GM10248 (cell line): ENCODE measurements around the gene TNFSF15.

Experiments used
- CTCF ChIA-PET: fragments of 300-600 bp; sonication (Branson Sonifier 250); formaldehyde crosslinking; extraction: SDS; loops from one replicate; lab custom pipeline; 2021; ENCODE audit warnings: antibody characterized with exemption; lab: Yijun Ruan, JAX
- POLR2A ChIA-PET: fragments of 350-650 bp; sonication (Branson Sonifier 250); formaldehyde crosslinking; extraction: SDS; loops from one replicate; lab custom pipeline; 2020; ENCODE audit warnings: antibody characterized with exemption; lab: Yijun Ruan, JAX
- DNase-seq: peaks from one replicate; pipeline ENCODE4 v3.0.0; 2012; ENCODE audit errors: extremely low spot score
- TF ChIP-seq, protein P1 (sequence below): IDR thresholded peaks from 2 replicates; pipeline ENCODE4 v1.5.1; 2012; ENCODE audit warnings: mild to moderate bottlenecking, low read depth; ENCODE audit errors: extremely low read depth, missing control alignments, control extremely low read depth

TNFSF15 gene

DNA sequence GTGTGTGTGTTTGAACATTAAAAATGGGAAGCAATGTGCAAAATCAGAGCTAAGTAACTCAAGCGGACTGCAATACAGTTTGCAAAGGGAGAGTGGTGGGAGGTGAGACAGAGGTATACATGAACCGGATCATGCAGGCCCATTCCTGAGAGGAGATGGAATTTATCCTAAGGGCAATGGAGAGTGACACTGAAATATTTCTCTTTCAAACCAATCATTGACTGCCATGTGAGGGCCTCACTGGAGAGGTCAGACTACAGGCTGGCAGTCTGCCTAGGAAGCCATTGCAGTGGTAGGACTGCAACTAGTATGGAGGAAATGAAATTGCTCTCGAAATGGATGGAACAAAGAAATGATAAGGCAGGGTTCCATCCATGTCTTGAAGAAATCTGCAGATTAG lies 34.8 kb downstream of the TNFSF15 start:
- TF ChIP-seq, protein P1, sequence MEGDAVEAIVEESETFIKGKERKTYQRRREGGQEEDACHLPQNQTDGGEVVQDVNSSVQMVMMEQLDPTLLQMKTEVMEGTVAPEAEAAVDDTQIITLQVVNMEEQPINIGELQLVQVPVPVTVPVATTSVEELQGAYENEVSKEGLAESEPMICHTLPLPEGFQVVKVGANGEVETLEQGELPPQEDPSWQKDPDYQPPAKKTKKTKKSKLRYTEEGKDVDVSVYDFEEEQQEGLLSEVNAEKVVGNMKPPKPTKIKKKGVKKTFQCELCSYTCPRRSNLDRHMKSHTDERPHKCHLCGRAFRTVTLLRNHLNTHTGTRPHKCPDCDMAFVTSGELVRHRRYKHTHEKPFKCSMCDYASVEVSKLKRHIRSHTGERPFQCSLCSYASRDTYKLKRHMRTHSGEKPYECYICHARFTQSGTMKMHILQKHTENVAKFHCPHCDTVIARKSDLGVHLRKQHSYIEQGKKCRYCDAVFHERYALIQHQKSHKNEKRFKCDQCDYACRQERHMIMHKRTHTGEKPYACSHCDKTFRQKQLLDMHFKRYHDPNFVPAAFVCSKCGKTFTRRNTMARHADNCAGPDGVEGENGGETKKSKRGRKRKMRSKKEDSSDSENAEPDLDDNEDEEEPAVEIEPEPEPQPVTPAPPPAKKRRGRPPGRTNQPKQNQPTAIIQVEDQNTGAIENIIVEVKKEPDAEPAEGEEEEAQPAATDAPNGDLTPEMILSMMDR = no peak
- CTCF ChIA-PET = interaction anchor here (1.6 kb wide), 1 partner anchor 90 kb away, joined by 6 read pairs; no protein-coding TSS in a partner anchor
- POLR2A ChIA-PET = no interaction called here
- no peak for DNase-seq

DNA sequence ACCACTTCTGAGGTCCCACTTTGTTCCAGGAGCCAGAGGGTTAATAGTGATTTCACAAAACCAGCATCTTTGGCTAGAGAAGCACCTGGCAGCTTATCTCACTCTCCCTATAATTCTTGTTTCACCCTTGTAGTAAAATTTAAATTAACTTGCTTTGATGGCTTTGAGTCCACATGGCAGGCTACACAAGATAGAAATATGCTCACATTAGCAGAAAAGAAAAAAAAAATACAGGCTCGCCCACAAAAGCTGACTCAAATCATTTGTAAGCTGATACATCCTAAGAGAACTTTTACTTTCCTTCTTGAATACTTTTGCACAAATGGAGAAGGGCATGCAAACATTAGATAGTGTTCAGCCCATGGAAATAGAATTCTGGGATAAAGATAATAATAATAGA lies 36.2 kb downstream of the TNFSF15 start:
- ChIA-PET POLR2A (no interaction called here), CTCF (interaction anchor here (0.6 to 1.6 kb wide), 2 partner anchors 53 to 89 kb away, joined by 3 to 6 read pairs; no protein-coding TSS in a partner anchor)
- no peak for DNase-seq
- TF ChIP-seq, protein P1 = no peak

DNA sequence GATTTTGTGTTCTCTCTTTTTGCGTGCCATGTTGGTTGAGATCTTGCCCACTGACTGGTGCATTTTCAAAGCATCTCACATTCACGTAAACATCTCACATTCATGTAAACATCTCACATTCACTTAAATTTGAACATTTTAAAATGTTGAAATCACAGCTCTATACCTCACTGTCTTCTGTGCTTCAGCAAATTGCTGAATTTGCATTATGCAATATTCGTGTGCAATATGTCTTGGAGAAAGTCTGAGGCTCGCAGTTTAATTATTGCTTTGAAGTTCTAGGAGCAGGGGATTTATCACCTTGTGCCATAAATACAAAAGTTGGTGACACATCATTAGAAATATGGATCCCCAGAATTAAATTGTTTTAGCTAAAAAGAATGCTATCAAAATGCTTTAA lies 42.6 kb downstream of the TNFSF15 start:
- TF ChIP-seq, protein P1 = no peak
- no peak for DNase-seq
- ChIA-PET POLR2A (no interaction called here), CTCF (interaction anchor here (1.6 kb wide), 1 partner anchor 82 kb away, joined by 3 read pairs; no protein-coding TSS in a partner anchor)

DNA sequence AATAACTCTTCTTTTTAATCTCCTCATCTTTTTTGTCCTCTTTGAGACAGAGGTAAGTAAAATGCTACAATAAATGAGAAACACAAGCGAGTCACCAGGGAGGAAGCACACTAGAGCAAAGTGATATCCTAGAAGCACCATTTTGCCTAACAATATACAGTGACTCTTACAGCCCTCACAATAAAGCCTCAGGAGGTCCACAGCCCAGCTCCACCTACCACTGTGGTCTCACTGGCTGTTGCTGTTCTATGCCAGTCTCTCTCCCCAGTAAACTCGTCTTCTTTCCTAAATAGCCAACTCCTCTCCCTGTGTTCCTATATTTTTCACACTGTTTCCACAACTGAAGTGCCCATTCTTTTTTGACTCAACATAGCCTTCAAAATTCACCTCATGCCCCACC lies 44.3 kb downstream of the TNFSF15 start:
- no peak for DNase-seq
- ChIA-PET POLR2A (no interaction called here), CTCF (interaction anchor here (1.6 kb wide), 1 partner anchor 81 kb away, joined by 3 read pairs; no protein-coding TSS in a partner anchor)
- TF ChIP-seq, protein P1 = no peak

DNA sequence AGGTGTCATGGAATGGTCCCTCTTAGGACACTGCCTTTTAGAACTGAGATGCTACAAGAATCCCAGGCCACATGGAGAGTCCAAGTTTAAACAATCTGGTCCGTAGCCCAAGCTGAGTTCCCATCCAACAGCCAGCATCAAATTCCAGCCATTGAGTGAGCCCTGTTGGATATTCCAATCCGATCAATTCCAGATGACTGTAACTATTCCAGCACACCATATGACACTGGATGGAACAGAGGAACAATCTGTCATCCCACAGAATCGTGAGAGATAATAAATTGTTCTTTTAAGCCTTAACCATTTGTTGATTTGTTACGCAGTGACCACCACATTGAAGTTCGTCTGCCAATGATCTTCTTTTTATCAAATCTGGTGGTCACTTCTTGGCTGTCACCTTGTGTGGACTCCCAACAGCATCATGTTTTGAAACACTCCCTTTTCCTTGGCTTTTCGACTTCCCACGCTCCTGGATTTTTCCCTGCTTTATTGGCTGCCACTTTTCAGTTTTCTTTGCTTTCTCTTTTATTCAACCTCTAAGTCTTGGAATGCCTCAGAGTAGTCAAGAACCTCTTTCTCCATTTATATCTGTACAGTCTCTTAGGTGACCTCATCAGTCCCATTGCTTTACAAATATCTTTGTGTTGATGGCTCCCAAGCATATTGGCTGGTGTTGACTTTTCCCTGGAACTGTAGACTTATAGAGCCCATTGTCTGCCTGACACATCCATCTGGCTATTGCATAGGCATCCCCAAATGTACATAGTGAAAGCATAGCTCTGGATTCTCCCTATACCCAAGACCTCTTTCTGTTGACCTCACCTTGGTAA lies 46.1 kb downstream of the TNFSF15 start:
- TF ChIP-seq, protein P1 = no peak
- DNase-seq = no peak
- ChIA-PET POLR2A (no interaction called here), CTCF (interaction anchor here (1.1 to 1.4 kb wide), 2 partner anchors 13 to 79 kb away, joined by 3 read pairs; no protein-coding TSS in a partner anchor)

DNA sequence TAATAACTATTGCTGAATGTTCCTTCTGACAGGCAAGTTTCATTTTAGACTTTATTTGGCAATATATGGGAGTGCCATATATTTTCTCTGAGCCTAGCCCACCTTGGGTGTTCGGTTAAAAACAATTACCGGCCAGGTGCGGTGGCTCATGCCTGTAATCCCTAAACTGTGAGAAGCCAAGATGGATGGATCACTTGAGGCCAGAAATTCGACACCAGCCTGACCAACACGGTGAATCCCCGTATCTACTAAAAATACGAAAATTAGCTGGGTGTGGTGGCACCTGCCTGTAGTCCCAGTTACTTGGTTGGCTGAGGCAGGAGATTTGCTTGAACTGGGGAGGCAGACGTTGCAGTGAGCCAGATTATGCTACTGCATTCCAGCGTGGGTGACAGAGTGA lies 47.9 kb downstream of the TNFSF15 start:
- POLR2A ChIA-PET = no interaction called here
- TF ChIP-seq, protein P1 = no peak
- no peak for DNase-seq
- CTCF ChIA-PET = interaction anchor here (1.2 kb wide), 1 partner anchor 20 kb away, joined by 4 read pairs; no protein-coding TSS in a partner anchor
